Stimulated activated naive CD8-positive, alpha-beta T cell treated with anti-CD3 and anti-CD28 coated beads, Interleukin-15, amount 100 ng/mL, for 72 hours (primary cell): ENCODE measurements around the gene PANK2.
"Not testable (repeated sequence)": the region's sequence is repeated elsewhere in the genome, so short reads cannot be mapped to it uniquely, and the experiment has no call there.

Experiments
- ATAC-seq: fragments of 150-1000 bp; cut with Tn5 transposase; 2 replicates; pipeline ENCODE4 v1.10.0; 2021; ENCODE audit warnings: mild to moderate bottlenecking, moderate library complexity
- DNase-seq, 2 donors: peaks; one replicate each; pipeline ENCODE4 v3.0.0; 2021 to 2022
- H3K27ac Mint-ChIP-seq, 2 donors: one replicate each; pipeline ENCODE4 v1.8.0; 2022; ENCODE audit warnings: mild to moderate bottlenecking in 2 of 2, mixed read lengths in 2 of 2, moderate library complexity in 2 of 2
- H3K27me3 Mint-ChIP-seq: one replicate; pipeline ENCODE4 v1.8.0; 2022; ENCODE audit warnings: mixed read lengths
- H3K4me1 Mint-ChIP-seq: one replicate; pipeline ENCODE4 v1.8.0; 2022; ENCODE audit warnings: mild to moderate bottlenecking, mixed read lengths
- H3K4me3 Mint-ChIP-seq, 2 donors: one replicate each; pipeline ENCODE4 v1.8.0; 2022; ENCODE audit warnings: mild to moderate bottlenecking in 2 of 2, mixed read lengths in 2 of 2, moderate library complexity in 1 of 2
- H3K9me3 Mint-ChIP-seq, 2 donors: one replicate each; pipeline ENCODE4 v1.8.0; 2022; ENCODE audit warnings: mixed read lengths in 2 of 2

The PANK2 gene

DNA sequence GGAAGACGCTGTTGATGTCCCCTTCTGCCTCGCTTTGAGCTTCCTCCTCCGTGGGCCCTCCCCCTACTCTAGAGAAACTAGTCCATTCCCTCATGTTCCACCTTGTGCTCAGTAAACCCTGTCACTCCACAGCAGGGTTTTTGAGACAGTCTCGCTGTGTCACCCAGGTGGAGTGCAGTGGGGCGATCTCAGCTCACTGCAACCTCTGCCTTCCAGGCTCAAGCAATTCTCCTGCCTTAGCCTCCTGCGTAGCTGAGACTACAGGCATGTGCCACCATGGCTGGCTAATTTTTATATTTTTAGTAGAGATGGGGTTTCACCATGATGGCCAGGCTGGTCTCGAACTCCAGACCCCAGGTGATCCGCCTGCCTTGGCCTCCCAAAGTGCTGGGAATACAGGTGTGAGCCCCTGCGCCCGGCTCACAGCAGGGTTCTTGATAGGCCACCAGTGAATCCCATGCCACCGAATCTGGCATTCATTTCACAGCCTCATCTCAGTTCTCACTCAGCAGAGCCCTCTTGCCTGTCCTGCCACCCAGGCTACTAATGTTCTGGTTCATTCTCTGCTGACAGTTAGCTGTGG is 36.0 kb downstream of the PANK2 start:
- DNase-seq (no peak), ATAC-seq (no peak)
- peak overlapping the region in 1 of 2 donors; percentile 25 for H3K4me3 Mint-ChIP-seq
- H3K27me3 Mint-ChIP-seq = no peaks in the 10 kb centered on the region
- peak overlapping the region; percentile 68 to 87 for H3K27ac Mint-ChIP-seq
- no peaks in the 10 kb centered on the region for H3K9me3 Mint-ChIP-seq
- peaks cover 68% of the 10 kb centered on the region for H3K4me1 Mint-ChIP-seq

DNA sequence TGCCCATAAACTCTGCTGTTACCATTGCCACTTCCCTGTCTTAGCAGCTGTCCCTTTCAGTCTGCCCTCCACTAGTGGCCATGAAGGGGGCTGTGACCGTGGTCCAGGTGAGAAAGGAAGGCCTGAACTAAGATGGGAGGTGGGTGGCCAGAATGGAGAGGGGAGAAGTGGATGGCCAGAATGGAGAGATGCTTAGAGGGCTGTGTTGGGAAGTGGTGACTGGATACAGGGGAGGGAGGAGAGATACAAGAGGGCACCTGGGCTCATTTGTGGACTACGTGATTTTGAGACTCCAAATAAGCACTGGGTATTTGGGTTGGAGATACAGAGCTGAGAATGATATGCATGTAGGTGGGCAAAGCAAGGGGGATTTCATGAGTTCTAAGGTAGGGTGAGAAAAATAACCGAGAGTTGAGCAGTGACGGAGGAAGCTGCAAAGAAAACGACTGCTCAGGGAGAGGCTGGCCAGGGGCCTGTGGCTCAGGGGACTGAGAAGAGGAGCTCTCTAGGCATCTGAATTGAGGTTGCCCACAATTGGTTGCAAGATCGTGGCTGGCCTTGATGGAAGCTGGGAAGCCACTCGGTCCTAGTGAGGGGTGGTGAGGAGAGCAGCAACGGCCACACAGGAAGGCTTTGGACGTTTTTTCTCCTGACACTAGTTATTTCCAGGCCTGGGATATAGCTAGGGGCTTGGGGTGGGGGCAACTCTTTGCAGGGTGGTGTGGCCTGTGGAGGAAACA is 36.9 kb downstream of the PANK2 start:
- no peak for DNase-seq
- ATAC-seq = no peak
- Mint-ChIP-seq H3K27me3 (no peaks in the 10 kb centered on the region), H3K9me3 (no peaks in the 10 kb centered on the region), H3K4me1 (peaks cover 74% of the 10 kb centered on the region), H3K4me3 (no peak overlapping the region), H3K27ac (peak overlapping the region; percentile 44 to 82)

DNA sequence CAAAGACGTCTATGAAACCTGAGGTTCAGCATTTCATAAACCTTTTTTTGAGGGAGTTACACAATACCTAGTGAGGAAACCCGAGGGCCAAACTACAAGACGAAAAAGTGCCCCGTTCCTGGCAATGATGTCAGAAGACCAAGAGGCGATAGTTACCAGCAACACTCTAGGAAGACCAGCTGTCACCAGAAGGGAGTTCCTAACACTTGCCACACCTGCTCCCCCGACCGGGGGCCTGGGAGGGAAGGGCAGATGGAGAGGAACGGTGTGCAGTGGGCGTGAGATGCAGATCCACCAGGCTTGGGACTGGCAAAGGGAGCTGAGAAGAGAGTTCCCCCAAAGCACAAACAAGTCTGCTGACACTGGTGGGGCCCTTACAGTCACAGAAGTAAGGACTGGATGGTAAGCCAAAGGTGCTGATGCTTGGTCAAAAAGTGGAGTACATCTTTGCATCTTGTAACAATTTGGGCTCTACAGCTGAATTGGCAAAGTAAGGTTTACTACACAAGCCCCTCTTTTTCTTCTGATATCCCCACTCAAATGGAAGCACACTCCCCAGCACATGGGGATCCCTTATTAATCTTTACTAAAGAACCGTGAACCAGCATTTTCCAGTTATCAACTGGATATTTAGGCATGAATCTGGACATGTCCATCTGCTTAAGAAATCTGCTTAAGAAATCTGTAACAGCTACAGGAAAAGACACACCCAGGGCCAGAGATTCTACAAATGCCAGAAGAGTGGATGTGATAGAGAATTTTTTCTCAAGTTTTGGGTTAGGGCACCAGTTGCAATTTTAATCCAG is 38.5 kb downstream of the PANK2 start:
- ATAC-seq = no peak
- H3K27me3 Mint-ChIP-seq = no peaks in the 10 kb centered on the region
- peaks cover 72% of the 10 kb centered on the region for H3K4me1 Mint-ChIP-seq
- H3K4me3 Mint-ChIP-seq = no peak overlapping the region
- no peaks in the 10 kb centered on the region for H3K9me3 Mint-ChIP-seq
- H3K27ac Mint-ChIP-seq = peak overlapping the region; percentile 19 to 59
- no peak for DNase-seq

- no peak for DNase-seq
- H3K27ac Mint-ChIP-seq = peak overlapping the region in 1 of 2 donors; percentile 88
- H3K4me1 Mint-ChIP-seq = peaks cover 68% of the 10 kb centered on the region
Measured at GRCh38 chr20:3929713-3930060, 40.5 kb downstream of the PANK2 start.

DNA sequence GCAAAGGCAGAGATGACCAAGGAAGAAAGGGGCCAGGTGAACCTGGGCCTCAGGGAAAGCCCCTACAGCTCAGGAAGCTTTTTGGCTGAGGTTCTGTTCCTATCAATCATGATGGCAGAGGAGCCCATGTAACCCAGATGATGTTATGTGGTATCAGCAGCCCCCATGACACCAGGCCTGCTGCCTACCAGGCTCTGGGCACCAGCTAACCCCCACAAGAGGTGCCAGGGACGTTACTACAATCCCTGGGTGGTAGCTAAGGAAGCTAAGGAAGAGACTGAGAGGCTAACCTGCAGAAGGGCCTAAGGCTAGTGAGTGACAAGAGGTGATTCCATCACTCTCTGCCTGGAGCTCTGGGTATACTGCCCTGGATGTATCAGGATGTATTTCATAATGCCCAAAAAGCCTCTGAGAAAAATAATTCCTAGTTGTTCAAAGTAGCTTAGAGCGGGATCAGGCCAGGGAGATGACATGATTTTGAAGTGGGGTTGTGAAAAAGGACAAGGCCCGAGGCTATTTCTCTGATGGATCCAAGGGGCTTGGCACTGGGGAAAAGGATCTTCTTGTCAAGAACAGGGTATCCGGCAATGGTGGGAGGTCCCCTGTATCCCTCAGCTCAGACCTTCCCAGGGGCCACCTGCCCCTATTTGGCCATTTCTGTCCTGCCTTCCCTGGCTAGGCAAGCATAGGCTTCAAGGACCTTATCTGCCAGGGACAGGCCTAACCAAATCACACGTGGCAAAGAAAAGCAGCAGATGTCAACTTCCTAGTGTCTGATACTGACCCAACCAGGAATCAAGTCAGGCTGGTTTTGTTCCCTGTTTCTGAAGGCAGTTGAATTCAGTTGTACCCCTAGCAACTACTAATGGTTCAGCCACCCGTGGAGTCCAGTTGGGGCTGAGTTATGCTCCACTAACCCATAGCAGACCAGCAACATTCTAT is 41.3 kb downstream of the PANK2 start:
- Mint-ChIP-seq H3K27me3 (no peaks in the 10 kb centered on the region), H3K4me1 (peaks cover 62% of the 10 kb centered on the region), H3K27ac (peak overlapping the region in 1 of 2 donors; percentile 88), H3K9me3 (no peaks in the 10 kb centered on the region), H3K4me3 (no peak overlapping the region)
- DNase-seq (no peak), ATAC-seq (peak; percentile 30)

More at GRCh38 chr20:3929713-3930060, 40.5 kb downstream of the PANK2 start:
- H3K9me3 Mint-ChIP-seq = no peaks in the 10 kb centered on the region
- no peaks in the 10 kb centered on the region for H3K27me3 Mint-ChIP-seq
- H3K4me3 Mint-ChIP-seq = no peak overlapping the region
- no peak for ATAC-seq

GRCh38 chr20:3931664-3932063 is 42.5 kb downstream of the PANK2 start:
- Mint-ChIP-seq H3K27ac (peak overlapping the region in 1 of 2 donors; percentile 92), H3K4me1 (peaks cover 53% of the 10 kb centered on the region), H3K9me3 (no peaks in the 10 kb centered on the region), H3K4me3 (no peak overlapping the region), H3K27me3 (no peaks in the 10 kb centered on the region)
- DNase-seq (no peak), ATAC-seq (no peak)

DNA sequence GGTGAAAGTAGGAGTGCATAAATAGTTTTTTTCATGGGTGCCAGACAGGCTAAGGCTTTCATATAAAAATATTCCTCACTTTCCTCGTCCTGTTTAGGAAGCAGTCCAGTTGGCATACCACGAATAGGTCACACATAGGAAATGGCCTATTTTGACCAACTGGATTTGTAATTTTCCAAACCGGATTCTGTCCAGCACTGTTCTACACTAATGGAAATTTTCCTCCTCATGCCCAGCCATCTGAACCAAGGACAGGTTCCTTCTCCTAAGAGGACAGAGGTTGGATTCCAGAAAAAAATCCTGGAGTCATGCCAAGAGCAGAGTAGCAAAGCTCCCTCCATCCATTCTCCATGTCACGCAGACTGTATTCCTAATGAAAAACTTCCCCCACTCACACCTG is 43.1 kb downstream of the PANK2 start:
- Mint-ChIP-seq H3K4me1 (peaks cover 49% of the 10 kb centered on the region), H3K27ac (peak overlapping the region in 1 of 2 donors; percentile 51), H3K9me3 (peaks cover 0 to under 1% of the 10 kb centered on the region in 2 donors), H3K27me3 (no peaks in the 10 kb centered on the region), H3K4me3 (no peak overlapping the region)
- ATAC-seq (no peak), DNase-seq (no peak)

DNA sequence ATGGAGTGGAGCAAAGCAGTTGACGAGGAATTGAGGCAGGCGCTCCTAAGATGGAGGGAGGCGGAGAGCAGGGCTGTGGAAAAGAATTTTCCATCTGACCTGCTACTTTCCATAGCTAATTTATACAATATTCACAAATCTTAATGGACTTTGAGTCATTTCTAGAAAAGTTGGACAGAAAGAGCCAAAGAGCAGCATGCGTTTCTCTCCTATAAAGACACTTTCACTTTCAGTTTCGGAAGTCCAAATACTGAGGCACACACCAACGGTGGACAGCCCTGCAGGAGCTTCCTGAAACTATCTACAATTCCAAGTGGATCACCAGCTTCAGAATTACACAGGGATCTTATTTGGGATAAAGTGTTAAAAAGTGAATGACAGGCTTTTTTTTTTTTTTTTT is 43.5 kb downstream of the PANK2 start:
- peak overlapping the region; percentile 13 to 51 for H3K27ac Mint-ChIP-seq
- no peak overlapping the region for H3K4me3 Mint-ChIP-seq
- H3K27me3 Mint-ChIP-seq = no peaks in the 10 kb centered on the region
- DNase-seq (no peak), ATAC-seq (no peak)
- peaks cover 49% of the 10 kb centered on the region for H3K4me1 Mint-ChIP-seq
- H3K9me3 Mint-ChIP-seq = peaks cover 0 to 4% of the 10 kb centered on the region in 2 donors

DNA sequence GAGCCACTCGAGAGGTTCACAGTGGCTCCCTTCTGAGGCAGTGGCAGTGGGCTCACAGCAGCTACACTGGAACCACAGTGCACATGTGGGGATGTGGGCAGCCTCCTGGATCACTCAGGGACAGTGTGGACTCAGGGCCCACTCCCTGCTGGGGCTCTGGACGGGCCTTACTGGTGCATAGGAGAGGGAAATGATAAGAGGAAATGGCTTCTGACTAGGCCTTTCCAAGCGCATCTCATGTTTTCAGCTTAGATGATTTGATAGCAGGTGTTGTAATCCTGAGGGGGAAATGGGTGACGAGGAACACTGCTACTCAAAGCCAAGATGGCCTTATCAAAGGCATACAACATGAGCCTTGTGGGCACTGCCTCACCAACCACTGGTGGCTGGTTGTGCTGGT is 44.0 kb downstream of the PANK2 start:
- Mint-ChIP-seq H3K27me3 (no peaks in the 10 kb centered on the region), H3K4me3 (no peak overlapping the region), H3K4me1 (peaks cover 44% of the 10 kb centered on the region), H3K9me3 (peaks cover 0 to 8% of the 10 kb centered on the region in 2 donors), H3K27ac (peak overlapping the region in 1 of 2 donors; percentile 13)
- ATAC-seq = no peak
- DNase-seq = no peak

DNA sequence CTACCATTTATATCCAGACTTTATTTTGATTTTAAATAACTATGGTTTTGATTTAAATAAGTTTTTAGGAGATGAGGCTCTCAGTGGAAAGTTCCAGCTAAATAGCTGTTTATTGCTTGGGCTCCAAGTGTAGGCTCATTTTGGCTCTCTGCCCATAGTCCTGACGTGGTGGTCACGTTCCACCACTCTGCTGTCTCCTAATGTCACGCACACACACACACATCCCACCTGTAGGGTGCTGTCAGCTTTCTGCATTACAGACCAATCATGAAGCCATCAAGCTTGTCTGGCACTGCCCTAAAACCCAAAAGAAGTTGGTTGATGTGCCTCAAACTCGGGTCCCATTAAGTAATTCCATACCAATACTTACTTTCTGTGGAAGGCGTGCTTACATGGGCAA is 45.4 kb downstream of the PANK2 start:
- Mint-ChIP-seq H3K4me1 (peaks cover 36% of the 10 kb centered on the region), H3K4me3 (no peak overlapping the region), H3K9me3 (peaks cover 0 to 17% of the 10 kb centered on the region in 2 donors), H3K27me3 (no peaks in the 10 kb centered on the region), H3K27ac (no peak overlapping the region)
- no peak for DNase-seq
- ATAC-seq = no peak

DNA sequence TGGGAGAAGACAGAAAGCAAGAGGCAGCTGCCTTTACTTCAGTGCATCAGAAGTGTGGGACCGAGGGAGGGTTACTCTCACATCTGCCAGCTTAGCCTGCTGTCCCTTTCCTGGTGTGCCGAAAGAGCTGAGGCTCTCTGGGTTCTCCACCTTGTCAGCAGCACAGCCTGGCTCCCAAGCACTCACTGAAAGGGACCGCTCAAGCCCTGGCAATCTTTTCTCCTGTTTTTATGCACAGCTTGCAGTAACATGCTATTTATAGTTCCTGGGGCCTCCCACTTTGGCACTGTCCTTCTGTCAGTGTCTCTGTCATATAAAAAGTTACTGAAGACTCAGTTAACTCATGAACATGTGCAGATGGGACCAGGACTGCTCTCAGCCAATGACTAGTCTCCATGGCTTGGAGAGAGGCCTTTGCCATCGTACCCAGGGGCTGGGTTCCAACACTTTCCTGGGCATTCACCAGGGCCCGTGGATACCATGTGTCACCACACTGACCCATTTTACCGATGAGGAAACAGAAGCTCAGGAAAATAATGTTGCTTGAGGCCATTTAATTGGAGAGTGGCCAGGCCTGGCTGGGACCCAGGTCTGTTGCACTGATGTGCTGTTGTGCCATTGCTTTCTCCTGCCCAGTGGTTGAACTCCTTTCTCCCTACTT is 46.2 kb downstream of the PANK2 start:
- Mint-ChIP-seq H3K27ac (no peak overlapping the region), H3K9me3 (peaks cover 0 to 17% of the 10 kb centered on the region in 2 donors), H3K27me3 (no peaks in the 10 kb centered on the region), H3K4me1 (peaks cover 28% of the 10 kb centered on the region), H3K4me3 (no peak overlapping the region)
- DNase-seq (no peak), ATAC-seq (no peak)

DNA sequence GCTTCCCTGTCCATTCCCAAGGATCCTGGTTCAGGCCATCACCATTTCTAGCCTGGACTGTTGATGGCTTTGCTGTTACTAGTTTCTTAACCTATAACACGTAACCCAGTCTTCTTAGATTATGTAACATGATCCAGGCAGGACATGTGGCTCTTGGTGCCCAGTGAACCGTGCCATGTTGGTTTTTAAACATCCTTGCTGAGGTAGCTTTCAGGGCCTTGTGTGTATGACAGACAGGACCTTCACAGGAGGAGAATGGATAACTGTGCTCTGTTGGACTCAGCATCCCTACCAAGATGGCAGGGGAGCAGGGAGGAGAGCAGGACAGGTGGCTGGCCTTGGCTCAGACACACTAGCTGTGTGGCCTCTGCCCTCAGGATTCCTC is 46.8 kb downstream of the PANK2 start:
- Mint-ChIP-seq H3K27ac (no peak overlapping the region), H3K4me3 (no peak overlapping the region), H3K4me1 (peaks cover 23% of the 10 kb centered on the region), H3K9me3 (peaks cover 0 to 17% of the 10 kb centered on the region in 2 donors), H3K27me3 (no peaks in the 10 kb centered on the region)
- ATAC-seq (no peak), DNase-seq (no peak)

DNA sequence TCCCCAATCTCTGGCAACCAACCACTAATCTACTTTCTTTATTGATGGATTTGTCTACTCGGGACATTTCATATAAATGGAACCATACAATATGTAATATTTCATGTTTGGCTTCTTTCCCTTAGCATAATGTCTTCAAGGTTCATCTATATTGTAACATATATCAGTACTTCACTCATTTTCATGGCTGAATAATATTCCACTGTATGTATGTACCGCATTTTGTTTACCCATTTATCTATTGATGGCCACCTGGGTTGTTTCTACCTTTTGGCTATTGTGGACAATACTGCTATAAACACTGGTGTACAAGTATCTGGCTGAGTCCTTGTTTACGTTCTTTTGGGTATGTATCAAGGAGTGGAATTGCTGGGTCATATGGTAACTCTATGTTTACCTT is 48.4 kb downstream of the PANK2 start:
- H3K27ac Mint-ChIP-seq = no peak overlapping the region
- DNase-seq (no peak), ATAC-seq (no peak)
- H3K4me3 Mint-ChIP-seq = no peak overlapping the region
- H3K9me3 Mint-ChIP-seq = peaks cover 0 to 17% of the 10 kb centered on the region in 2 donors
- H3K27me3 Mint-ChIP-seq = no peaks in the 10 kb centered on the region
- peaks cover 17% of the 10 kb centered on the region for H3K4me1 Mint-ChIP-seq

DNA sequence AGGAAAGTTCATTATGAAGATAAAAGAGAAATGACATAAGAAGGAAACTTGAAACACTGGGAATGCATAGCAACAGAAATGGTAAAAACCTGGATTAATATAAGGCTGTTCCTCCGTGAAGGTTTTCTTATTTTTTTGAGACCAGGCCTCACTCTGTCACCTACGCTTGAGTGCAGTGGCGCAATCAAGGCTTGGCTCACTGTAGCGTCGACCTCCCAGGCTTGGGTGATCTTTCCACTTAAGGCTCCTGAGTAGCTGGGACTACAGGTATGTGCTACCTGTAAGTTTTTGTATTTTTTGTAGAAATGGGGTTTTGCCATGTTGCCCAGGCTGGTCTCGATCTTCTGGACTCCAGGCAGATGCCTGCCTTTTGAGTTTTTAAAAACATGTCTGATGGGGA is 51.7 kb downstream of the PANK2 start:
- peaks cover 0 to 17% of the 10 kb centered on the region in 2 donors for H3K9me3 Mint-ChIP-seq
- H3K4me1 Mint-ChIP-seq = no peaks in the 10 kb centered on the region
- H3K4me3 Mint-ChIP-seq = no peak overlapping the region
- DNase-seq (no peak), ATAC-seq (no peak)
- no peaks in the 10 kb centered on the region for H3K27me3 Mint-ChIP-seq
- no peak overlapping the region for H3K27ac Mint-ChIP-seq

DNA sequence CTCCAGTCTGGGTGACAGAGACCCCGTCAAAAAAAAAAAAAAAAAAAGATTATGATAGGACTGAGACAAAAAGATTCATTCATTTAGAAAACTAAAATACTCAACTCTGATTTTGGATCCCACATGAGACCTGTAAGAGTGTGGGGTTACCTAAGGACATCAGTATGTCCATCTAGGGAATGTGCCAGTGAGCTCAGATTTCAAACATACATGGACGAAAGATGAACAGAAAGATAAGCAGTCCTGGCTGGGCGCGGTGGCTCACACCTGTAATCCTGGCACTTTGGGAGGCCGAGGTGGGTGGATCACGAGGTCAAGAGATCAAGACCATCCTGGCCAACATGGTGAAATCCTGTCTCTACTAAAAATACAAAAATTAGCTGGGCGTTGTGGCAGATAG is 57.5 kb downstream of the PANK2 start:
- H3K9me3 Mint-ChIP-seq, H3K27me3 Mint-ChIP-seq, ATAC-seq, H3K4me1 Mint-ChIP-seq, H3K27ac Mint-ChIP-seq, DNase-seq, H3K4me3 Mint-ChIP-seq: not testable (repeated sequence)
